Kasumi-1 (cell line): Measurements from ENCODE around the gene PCARE.

ENCODE experiments used
- DNase-seq, 2 experiments: peaks; one replicate each; lab custom pipeline; 2025; lab: John Stamatoyannopoulos, UW

Gene PCARE

DNA sequence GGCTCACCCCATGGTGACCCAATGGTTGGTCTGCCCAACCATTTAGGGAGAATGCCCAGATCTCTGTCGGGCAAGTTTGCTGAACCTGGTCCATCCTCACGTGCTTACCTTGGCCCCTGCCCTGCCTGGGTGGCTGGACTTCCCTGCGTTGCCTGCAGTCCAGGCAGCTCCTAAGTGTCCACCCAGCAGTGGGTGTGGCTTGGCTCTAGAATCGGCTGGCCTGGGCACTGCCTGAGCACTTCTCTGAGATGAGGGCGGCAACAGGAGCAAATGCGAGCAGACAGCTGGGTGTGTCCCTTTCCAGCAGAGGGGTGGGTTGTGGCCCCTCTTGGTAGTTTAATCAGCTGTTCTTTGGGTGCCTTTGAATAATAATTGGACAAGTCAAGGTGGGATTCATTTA lies 11.3 kb downstream of the PCARE start:
- DNase-seq: no peak

DNA sequence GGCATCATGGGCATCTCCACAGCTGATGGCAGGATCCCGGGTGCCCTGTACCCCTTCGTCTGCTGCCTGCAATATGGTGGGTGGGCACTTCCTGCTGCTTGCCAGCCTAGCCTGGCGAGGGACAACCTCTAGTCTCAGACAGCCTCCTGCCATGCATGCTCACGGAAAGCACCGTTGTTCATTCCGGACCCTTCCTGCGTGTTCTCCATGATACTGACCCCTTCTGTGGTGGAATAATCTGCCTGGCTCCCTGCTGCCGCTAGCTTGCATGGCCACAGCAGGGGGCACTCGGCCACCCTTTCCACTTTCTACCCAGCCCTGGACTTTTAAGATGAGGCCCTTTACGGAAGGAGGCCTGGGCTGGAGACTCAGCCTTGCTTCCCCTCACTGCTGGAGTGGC lies 12.0 kb downstream of the PCARE start:
- DNase-seq: no peak

DNA sequence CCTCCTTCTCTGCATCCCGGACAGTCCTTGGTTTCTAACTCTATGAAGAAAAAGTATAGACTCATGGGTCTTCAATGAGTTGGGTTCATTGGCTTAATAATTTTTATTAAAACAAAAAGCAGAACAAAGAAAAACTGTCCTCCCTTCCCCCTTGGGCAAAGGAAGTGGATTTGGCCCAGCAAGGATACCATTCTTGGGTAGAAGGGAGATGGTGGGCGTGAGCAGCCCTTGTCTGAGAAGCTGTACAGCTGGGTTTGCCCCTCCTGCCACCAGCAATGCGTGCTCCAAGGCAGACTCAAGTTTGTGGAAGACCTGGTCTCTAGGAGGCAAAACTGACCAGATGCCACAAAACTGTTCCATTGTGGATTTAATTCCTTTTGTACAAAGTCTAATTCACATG lies 12.7 kb downstream of the PCARE start:
- no peak for DNase-seq

DNA sequence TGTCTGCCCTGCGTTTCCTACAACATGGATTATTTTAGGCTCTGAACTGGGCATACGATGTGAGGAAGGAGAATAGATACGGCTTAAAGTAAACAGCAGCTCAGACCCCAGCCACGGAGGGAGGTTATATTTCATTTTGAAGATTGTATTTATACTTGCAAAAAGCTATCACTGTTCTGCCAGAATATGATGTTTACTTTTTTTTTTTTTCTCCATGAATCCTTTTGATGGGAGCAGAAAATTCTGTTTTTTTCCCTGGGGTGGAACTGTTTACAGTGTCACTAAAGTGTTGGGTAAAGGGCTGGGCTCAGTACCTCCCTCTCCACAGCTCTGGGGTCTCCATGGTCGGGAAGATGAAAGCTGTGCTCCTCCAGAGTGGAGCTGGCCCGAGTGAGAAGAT lies 13.1 kb downstream of the PCARE start:
- no peak for DNase-seq

DNA sequence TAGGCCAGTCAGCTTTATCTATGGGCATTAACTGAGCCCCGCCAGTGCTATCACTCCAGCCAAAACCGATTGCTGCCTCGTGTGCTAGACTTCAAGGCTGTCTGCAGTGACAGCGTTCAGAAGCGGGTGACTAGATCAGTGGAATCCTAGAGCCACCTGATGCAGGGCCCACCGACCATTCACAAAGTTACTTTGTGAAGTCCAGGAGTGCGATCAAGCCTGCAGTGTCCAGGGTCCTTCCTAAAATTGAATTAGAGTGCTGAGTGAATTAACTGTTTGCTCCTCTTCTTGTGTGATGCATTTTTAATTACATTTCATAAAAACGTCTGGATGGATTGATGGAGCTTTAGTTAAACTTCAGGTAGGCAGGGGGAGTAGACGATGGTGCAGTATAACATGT lies 13.9 kb downstream of the PCARE start:
- DNase-seq: no peak

DNA sequence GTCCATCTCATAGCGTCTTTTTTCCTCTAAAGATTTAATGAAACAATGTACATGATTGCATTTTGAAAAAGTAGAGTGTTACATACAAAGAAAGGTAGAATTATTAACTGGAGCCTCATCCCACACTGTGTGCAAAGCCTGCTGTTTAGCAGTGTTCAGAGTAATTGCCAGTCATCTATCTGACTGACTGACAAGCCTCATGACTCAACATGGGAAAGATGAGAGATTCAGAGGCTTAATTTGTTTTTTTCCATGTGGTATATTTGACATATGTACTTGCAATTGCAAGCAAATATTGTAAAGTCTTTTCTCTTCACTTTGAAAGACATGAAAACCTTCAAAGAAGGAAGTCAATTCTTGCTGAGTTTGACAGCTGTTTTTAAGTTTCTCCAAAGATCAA lies 14.7 kb downstream of the PCARE start:
- DNase-seq: no peak

DNA sequence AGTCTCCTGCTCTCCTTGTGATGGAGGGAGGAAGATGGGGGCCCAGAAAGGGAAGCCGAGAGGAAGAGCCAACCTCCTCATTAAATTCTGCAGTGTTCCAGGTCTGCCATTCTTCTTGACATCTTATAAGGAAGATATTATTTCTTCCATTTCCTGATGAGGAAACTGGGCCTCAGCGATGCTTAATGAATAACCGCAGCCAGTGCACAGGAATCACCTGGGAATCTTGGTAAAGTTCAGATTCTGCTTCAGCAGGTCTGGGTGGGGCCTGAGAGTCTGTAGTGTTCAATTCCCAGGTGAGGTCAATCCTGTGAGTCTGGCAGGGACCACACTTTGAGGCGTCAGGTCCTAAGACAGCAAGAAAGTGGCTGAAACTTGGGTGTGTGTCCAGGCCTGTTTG lies 17.3 kb downstream of the PCARE start:
- no peak for DNase-seq

DNA sequence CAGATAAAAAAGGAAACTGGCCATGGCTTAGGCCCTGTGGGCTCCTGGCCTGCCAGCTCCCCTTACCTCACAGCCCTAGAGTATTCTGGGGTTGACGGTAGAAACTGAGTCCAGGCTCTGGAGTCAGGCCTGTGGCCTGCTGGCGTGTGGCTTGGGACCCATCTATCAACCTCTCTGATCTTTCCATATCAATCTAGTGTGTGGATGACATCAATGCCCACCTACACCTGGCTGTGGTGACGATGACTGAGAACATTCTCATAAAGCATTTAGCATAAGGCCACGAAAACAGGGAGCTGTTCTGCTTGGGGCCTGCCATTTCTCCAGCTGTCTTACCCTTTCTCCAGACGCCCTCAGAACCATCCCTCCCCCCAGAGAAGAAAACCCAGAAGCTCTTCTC lies 17.9 kb downstream of the PCARE start:
- no peak for DNase-seq

DNA sequence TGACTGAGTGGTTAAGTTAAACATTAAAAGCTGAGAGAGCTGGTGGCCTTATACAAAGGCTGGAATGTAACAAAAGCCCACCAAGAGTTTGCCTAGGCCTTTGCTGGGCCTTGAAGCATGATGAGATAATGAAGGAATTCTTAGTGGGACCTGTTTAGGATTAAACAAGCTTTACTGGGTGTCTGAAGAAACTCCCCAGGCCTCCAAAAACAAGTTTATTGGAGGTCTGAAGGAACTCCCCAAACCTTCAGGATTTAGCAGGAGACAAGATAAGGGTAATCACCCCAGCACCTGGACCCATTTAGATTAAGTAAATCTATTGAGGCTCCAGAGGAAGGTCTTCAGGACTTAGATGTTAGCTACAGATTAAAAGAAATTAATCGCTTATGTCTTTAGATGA lies 18.7 kb downstream of the PCARE start:
- no peak for DNase-seq

DNA sequence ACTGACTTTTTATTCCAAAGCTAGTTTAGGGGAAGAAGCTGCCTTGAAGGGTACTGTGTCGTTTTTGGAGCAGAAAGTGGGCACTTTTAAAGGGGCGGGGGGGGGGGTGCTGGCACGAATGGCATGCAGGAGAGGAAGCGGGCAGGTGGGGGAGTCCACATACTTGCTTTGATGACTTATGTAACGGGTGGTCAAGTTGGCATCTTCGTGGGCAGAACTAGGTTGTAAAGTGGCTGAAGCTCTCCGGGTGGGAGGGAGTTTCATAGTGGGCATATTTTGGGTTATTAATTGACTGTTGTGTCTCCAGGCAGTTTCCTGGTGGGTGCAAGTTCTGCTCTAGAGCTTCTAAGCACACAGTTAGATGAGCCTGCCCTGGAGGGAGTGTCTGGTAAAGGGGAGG lies 19.9 kb downstream of the PCARE start:
- DNase-seq: no peak

DNA sequence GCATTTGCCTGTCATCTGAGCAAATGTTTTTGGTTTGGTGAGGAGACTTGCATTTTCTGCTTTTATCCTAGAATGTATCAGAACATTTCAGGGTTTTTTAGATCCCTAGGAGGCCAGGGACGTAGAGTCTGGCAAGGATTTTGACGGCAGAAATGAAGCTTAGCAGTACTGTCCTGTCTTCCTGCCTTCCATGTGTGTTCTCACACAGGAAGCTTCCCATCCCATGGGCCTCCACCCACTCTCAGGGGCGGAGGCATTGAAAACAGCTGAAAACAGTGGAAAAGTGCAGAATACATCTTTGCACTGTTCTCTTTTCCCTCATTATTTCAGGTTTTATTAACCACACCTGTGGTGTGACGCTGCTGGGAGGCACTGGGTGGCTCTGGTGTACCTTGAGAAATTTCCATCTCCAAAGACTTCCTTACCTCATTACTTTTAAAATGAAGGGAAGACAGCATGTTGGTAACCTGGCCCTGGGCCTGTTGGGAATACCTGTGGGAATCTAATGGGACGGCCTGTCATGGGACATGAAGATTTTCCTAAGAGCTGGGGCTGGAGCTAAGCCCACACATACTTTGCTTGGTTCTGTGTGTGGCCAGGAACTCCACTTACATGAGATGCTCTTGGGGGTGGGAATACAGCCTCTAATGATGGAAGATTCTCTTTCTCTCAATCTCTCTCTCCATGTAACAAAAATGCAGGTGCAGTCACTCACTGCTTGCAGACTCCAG lies 20.5 kb downstream of the PCARE start:
- no peak for DNase-seq

DNA sequence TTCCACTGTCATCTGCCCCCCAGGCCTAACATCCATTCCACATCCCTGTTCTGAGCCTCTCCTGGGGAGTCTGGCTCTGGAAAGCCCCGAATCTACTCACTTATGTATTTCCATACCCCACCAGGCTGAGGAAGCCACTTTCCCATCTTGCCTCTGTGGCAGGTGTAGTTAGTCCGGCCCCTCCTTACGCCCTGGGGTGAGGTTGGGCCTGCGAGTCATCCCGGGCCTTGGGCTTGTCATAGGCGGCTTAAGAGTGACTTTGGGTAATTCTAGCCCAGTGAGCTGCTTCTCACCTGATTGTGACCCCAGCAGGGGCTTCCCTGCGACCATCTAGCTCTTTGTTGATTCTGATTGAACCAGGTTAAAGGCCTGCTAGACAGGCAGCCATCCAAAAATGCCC lies 21.1 kb downstream of the PCARE start:
- DNase-seq: no peak

DNA sequence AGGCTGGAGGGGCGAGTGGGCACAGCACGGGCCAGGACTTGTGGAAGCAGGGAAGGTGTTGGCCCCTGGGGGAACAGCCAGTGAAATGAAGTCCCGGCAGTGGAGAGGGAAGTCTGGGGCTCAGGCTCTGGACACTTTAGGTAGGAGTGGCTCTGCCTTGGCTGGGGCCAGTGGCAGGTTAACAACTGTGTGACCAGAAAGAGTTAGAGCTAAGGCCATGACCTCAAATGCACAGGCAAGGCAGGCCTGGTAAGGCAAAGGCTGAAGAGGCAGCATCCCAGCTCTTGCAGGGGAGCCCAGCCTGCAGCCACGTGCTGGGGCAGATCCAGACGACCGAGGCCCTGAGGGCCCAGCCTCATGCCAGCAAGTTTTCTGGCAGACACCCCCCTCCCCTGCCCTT lies 21.5 kb downstream of the PCARE start:
- no peak for DNase-seq

DNA sequence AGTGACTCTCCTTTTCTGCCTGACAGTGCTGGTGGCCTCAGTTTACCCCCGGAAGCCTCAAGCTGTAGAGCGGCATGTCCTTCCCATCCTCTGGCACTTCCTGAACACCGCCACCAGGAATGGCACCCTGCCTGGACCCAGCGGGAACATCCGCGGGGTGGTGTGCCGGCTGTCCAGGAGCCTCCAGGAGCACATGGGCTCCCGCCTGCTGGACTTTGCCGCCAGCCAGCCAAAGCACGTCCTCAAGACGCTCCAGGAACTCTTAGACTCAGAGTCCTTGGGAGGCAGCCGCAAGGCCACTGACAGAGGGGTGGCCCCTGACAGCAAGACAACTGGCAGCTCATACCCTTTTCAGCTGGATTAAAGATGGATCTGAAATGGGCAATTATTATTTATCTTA lies 22.6 kb downstream of the PCARE start:
- DNase-seq: no peak

DNA sequence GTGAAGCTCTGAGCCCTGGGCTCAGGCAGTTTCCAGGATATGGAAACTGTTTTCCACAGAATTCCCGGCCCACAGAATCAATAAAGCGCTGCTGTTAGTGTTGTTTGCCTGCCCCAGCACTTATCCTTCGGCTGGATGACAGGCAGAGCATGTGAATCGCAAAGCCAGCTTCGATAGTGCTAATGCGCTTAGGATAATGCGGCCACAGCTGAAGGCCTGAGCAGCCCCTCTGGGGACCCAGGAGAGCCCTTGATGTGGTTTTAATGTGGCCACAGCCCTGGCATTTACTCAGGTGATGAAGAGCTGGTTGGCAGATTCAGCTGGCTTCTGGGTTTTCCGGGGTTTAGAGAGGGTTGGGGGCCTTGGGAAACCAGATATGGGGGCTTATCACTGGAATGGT lies 23.7 kb downstream of the PCARE start:
- DNase-seq: no peak

DNA sequence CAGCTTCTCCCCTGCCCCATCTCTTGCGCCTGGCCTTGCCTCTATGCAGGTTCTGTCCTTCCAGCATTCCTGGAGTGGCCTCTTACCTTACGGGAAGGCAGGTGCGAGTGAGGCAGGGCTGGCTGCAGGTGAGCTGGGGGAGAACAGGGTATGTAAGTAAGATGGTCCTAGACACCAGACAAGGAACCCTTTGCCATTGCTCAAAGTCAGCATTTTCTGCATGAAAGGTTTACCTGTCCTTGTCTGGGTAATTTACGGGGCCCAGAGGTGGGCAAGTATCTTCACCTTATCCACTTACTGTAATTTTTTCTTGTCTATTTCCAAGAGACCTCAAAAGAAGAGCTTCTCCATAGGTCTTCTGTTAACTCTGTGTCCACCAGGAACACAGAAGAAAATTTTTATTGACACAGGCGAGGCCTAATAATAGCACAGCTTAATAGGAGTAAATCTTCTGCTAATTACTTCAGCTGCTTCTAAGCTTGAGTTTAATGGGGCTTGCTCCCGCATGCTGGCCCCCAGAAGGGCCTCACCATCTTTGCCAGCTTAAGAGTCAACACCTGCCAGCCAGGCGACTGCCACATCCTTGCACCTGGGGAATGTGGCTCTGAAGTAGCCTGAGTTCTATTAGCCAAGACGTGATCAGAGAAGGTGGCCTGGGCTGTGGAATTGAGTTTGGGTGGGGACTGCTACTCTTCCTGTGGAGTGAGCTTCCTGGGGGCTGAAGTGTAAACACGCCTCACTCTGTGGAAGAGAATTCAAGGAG lies 27.1 kb downstream of the PCARE start:
- DNase-seq: no peak

DNA sequence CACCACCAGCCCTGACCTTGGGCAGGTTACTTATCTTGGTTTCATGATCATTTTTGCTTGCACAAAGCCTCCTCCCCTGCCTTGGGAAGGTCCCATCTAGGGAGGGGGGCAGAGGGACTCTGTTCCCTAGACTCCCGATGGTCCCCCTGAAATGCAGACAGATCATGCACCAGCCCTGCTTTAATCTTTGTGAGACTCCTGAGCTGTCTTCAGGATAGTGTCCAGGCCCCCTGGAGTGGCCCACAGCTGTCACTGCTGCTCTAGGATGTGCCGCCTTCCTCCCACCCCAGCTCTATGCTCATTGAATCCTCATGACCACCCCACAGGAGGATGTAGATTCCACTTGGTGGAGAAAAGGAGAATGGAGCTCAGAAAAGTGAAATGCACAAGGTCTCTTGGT lies 28.0 kb downstream of the PCARE start:
- no peak for DNase-seq

DNA sequence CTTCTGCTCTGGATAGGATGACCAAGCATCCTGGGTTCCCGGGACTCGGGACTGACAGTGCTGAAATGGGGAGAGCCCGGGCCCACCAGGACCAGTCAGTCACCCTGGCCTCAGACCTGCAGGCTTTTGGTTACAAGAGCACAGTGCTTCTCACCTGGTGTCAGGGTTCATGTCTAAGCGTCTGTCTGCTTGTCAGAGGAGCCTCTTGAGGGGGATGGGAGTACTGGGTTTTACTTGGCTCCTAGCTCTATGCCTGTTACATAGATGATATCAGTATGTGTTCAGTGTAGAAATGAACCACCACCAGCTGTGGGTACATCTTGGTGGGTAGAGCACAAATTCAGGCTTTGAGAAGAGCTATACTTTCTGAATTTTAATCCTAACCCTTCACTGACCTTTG lies 29.9 kb downstream of the PCARE start:
- DNase-seq: no peak

DNA sequence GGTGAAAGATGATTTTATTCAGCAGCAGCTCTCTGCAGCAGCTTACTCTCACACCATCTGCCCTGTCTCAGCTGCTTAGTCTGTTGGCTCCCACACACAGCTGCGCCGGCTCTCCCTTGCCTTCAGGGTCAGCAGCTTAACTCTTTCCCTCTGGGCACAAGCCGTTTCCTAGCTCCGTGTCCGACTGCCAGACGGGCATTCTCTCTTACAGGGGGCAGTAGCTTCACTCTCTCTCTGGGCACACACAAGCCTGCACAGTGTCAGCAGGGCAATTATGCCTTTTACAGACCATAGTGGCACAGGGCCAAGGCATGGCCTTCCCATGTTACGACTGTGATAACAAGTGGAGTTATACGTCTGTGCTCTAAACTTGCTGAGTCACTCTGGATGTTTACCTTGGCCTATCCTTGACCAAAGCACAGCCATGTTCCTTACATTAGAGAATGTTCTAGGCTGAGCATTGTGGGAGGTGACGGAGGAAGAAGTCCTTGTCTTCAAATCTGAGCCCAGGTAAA lies 31.7 kb downstream of the PCARE start:
- DNase-seq: no peak

DNA sequence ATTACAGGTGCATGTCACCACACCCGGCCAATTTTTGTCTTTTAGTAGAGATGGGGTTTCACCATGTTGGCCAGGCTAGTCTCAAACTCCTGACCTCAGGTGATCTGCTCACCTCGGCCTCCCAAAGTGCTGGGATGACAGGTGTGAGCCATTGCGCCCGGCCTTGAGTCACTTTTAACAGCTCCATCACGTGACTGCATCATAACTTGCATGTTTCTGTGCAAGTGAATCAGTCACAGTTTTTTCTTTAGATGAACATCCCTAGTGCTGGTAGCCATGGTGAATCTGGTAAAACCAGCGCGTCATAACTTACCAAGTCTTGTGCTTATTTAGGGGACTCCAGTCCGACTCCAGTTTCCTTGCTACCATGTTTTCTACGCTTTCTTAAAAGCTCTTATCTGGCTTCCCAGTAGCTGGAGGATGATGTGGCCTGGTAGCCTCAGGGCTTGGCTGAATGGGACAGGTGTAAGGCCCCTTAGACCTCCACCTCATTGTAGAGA lies 33.1 kb downstream of the PCARE start:
- no peak for DNase-seq

DNA sequence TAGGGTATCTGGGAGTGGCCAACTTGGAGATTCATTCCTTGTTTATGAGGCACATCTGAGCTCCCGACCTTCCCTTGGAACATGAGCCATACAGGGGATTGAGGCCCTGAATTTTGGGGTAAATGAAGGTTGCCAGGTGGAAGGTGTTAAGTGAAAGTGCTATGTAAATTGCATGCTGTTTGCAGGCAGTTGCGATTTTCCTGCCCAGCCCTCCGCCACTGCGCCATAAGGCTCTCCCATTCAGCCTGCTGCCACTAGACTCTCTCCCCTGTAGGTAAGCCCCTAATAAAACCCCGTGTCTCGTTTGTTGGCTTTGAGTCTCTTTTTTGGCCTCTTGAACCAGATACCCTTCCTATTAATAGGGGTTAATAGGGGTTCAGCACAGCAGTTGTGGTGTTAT lies 33.8 kb downstream of the PCARE start:
- no peak for DNase-seq

DNA sequence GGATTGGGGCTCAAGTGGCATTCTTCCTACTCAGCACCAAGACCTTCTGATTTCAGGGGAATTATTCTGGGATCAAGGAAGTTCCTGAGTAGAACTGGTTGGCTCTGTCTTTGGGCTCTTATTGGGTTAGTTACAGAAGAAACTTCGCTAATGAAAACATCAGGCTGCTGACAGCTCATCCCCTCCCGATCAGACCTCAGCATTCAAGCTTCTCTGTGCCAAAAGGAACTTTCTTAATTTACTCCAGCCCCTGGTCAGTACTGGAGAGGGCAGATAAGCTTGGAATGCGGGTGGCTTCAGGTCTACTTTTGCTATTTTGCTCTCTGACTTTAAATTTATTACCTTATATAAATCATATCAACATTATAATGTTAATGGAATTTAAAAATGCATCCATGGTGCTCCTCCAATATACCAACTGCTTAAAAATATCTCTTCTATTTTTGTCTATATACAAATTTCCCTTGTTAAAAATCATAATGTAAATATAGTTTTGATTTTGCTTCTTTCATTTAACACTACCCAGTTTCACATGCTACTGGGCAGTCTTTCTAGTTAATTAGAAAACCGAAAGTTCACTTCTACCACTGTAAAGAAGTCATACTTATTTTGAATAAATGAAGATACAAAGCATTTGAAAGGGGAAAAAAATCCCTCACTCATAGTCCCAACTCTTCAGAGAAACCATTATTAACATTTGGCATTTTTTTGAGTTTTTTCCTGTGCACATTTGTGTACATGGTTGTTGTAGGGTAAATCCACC lies 34.4 kb downstream of the PCARE start:
- DNase-seq: no peak
